Tibial nerve (tissue), 4 donors: Measurements from ENCODE around the gene PLXNC1.

Experiments used
- EP300 ChIP-seq, 2 donors: sonication (generic); formaldehyde crosslinking; IDR thresholded peaks; one replicate each; pipeline ENCODE4 v1.6.1; 2017; ENCODE audit warnings: antibody characterized with exemption in 2 of 2, mild to moderate bottlenecking in 1 of 2
- TF ChIP-seq, protein P1 (sequence below), 5 experiments: fragments of 200-600 bp in 3 of 5; fragments of 450-650 bp in 2 of 5; sonication (generic) in 3 of 5; IDR thresholded peaks; one replicate each; pipeline ENCODE4 v1.5.1; 2016 to 2019; ENCODE audit warnings: antibody characterized with exemption in 5 of 5, mild to moderate bottlenecking in 3 of 5, moderate library complexity in 2 of 5

DNA sequence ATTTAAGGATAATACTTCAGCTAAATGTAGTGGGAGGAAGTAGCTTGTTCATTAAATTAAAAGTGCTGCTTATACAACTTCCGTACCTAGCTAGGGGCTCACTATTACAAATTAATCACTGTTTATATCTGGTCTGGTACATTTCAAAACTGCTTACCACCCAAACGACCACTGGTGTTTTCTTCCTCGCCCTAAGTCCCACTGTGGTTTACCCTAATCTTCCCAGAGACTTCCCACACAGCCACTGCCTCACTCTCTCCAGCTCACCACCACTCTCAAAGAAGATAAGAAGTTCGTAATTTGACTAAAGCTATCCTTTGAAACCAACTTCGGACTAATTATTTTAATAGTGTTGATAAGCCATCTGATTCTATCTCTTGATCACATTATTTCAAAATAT, 62.6 kb downstream of the PLXNC1 start:
- TF ChIP-seq, protein P1, sequence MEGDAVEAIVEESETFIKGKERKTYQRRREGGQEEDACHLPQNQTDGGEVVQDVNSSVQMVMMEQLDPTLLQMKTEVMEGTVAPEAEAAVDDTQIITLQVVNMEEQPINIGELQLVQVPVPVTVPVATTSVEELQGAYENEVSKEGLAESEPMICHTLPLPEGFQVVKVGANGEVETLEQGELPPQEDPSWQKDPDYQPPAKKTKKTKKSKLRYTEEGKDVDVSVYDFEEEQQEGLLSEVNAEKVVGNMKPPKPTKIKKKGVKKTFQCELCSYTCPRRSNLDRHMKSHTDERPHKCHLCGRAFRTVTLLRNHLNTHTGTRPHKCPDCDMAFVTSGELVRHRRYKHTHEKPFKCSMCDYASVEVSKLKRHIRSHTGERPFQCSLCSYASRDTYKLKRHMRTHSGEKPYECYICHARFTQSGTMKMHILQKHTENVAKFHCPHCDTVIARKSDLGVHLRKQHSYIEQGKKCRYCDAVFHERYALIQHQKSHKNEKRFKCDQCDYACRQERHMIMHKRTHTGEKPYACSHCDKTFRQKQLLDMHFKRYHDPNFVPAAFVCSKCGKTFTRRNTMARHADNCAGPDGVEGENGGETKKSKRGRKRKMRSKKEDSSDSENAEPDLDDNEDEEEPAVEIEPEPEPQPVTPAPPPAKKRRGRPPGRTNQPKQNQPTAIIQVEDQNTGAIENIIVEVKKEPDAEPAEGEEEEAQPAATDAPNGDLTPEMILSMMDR (IDR thresholded peaks at IDR 0.05), result no peak
- TF ChIP-seq EP300 (IDR thresholded peaks at IDR 0.05), result no peak
